ENCODE data around the gene RAB7A. TPM values are rescaled to one million over a fixed set of nuclear protein-coding genes. Genes with fewer than 3 reads are reported as not detected.

Gene RAB7A
- total and polyA plus RNA-seq, 2 of the 8 experiments (the other 6 are each of a cell fraction or from before 2014, with no cell fraction given): 179 to 195 TPM

- TF ChIP-seq GTF2F1 (IDR thresholded peaks at IDR 0.05; ENCODE audit: borderline replicate concordance, low read depth, low read length) (no peak), E2F6 (IDR thresholded peaks at IDR 0.05) (no peak; the same call in none of the 2 replicates), SRF (IDR thresholded peaks at IDR 0.05; ENCODE audit: low read depth, low read length) (no peak), USF2 (IDR thresholded peaks at IDR 0.05; ENCODE audit: low read length) (no peak), CHD2 (IDR thresholded peaks at IDR 0.05; ENCODE audit: low read length) (peak; percentile 56; the same call in 1 of the 2 replicates), CREB1 (IDR thresholded peaks at IDR 0.05) (peak; percentile 94), JUND (IDR thresholded peaks at IDR 0.05; ENCODE audit: low read length) (peak; percentile 24; the same call in 1 of the 2 replicates), SIX5 (IDR thresholded peaks at IDR 0.05; ENCODE audit: low read depth, low read length) (no peak), SP2 (IDR thresholded peaks at IDR 0.05; ENCODE audit: low read length) (no peak), RNF2 (IDR thresholded peaks at IDR 0.05; ENCODE audit: borderline replicate concordance, low read depth, low read length, missing control alignments, poor library complexity, severe bottlenecking) (no peak), HDAC6 (IDR thresholded peaks at IDR 0.05; ENCODE audit: low read depth, low read length) (no peak), HDAC2 (IDR thresholded peaks at IDR 0.05; ENCODE audit: borderline replicate concordance in 1 of 2, low read depth in 2 of 2, low read length in 2 of 2) (no peak), NRF1 (IDR thresholded peaks at IDR 0.05; ENCODE audit: low read depth, low read length) (peak; percentile 49; the same call in 1 of the 2 replicates), EZH2 (IDR thresholded peaks at IDR 0.05; ENCODE audit: low read depth, low read length, severe bottlenecking) (no peak), SIRT6 (IDR thresholded peaks at IDR 0.05; ENCODE audit: low read length) (no peak), CHD1 (IDR thresholded peaks at IDR 0.05; ENCODE audit: low read depth, low read length) (peak; percentile 60; the same call in 1 of the 2 replicates), BACH1 (IDR thresholded peaks at IDR 0.05; ENCODE audit: low read length) (no peak), RXRA (IDR thresholded peaks at IDR 0.05; ENCODE audit: insufficient read depth, low read depth, low read length) (peak; percentile 42; the same call in 1 of the 2 replicates), MAFK (IDR thresholded peaks at IDR 0.05; ENCODE audit: low read depth, low read length) (no peak), TBP (IDR thresholded peaks at IDR 0.05; ENCODE audit: low read depth, low read length) (peak; percentile 92), ZNF274 (IDR thresholded peaks at IDR 0.05; ENCODE audit: borderline replicate concordance, extremely low read depth, low read length) (no peak), NANOG (IDR thresholded peaks at IDR 0.05; ENCODE audit: insufficient read depth, low read depth, low read length, poor library complexity, severe bottlenecking) (no peak), CEBPB (IDR thresholded peaks at IDR 0.05; ENCODE audit: low read depth, low read length) (no peak; the same call in 1 of the 2 replicates)
These were observed 45.2 kb upstream of the RAB7A start (continued) for GRCh38 chr3:128680603-128681368.

All from H1 (cell line).